Gastrocnemius medialis (tissue), 4 donors: Measurements from ENCODE around the gene GRIA1. TPM values are rescaled to one million over a fixed set of nuclear protein-coding genes. Genes with fewer than 3 reads are reported as not detected.

ENCODE experiments used
- ATAC-seq, 2 donors: fragments of 150-250 bp; one replicate each; pipeline ENCODE4 v1.9.1; 2016
- DNase-seq, 2 donors: peaks; one replicate each; pipeline ENCODE4 v3.0.0-alpha.2; 2019
- H3K27ac ChIP-seq, 4 donors: fragments of 200-600 bp; sonication (generic); 1 replicate in 1 of 4; 2 replicates in 3 of 4; pipeline ENCODE4 v1.5.1; 2016 to 2018; ENCODE audit warnings: mild to moderate bottlenecking in 2 of 4, moderate library complexity in 1 of 4
- H3K27me3 ChIP-seq, 3 donors: fragments of 200-600 bp; sonication (generic) in 2 of 3; 1 replicate in 1 of 3; 2 replicates in 2 of 3; pipeline versions ENCODE4 v1.5.1 to v1.6.0; 2016 to 2019; ENCODE audit warnings: mild to moderate bottlenecking in 1 of 3, moderate library complexity in 1 of 3
- H3K36me3 ChIP-seq, 2 donors: fragments of 200-600 bp; sonication (generic) in 1 of 2; one replicate each; pipeline ENCODE4 v1.5.1; 2017 to 2018
- H3K4me1 ChIP-seq, 2 donors: fragments of 200-600 bp; sonication (generic) in 1 of 2; one replicate each; pipeline ENCODE4 v1.5.1; 2016 to 2017; ENCODE audit warnings: mild to moderate bottlenecking in 2 of 2
- H3K4me3 ChIP-seq, 4 donors: fragments of 200-600 bp; sonication (generic) in 3 of 4; 1 replicate in 1 of 4; 2 replicates in 3 of 4; pipeline ENCODE4 v1.5.1; 2016 to 2019; ENCODE audit warnings: mild to moderate bottlenecking in 2 of 4
- H3K9me3 ChIP-seq, 3 donors: fragments of 200-600 bp; sonication (generic) in 2 of 3; 1 replicate in 1 of 3; 2 replicates in 2 of 3; pipeline ENCODE4 v1.5.1; 2016 to 2019
- POLR2A ChIP-seq, 2 donors: fragments of 450-650 bp; IDR thresholded peaks; one replicate each; pipeline ENCODE4 v1.6.1; 2017; ENCODE audit warnings: antibody characterized with exemption in 2 of 2, mild to moderate bottlenecking in 2 of 2, moderate library complexity in 2 of 2
- in situ Hi-C, 4 donors: fragments of 200-750 bp; cut with MboI; loops; one replicate each; pipeline versions ENCODE4 v1.15.0 to v1.8.0; 2017; ENCODE audit warnings: low sequenced_read_pairs in 4 of 4
- intact Hi-C: fragments of 100-400 bp; cut with DNase I; formaldehyde crosslinking; loops from one replicate; pipeline ENCODE4 v1.15.1; 2023; ENCODE audit warnings: low total_unique reads
- total RNA-seq, 4 donors: library from RNA; depleted of rRNA; stranded (reverse); fragments of >200 nt; gene quantifications; one replicate each; pipeline versions ENCODE4 v1.1.0 to v1.2.3, GENCODE V29; 2016
- TF ChIP-seq, protein P1 (sequence below), 5 experiments: fragments of 450-650 bp in 3 of 5; fragments of 200-600 bp in 2 of 5; sonication (generic) in 2 of 5; IDR thresholded peaks in 4 of 5; conservative IDR thresholded peaks in 1 of 5; 1 replicate in 4 of 5; 2 replicates in 1 of 5; pipeline ENCODE4 v1.5.1; 2016 to 2019; ENCODE audit warnings: antibody characterized with exemption in 5 of 5, mild to moderate bottlenecking in 3 of 5, moderate library complexity in 3 of 5

Gene GRIA1
- total RNA-seq, 4 donors from 2014 or later, result 0.18 to 0.46 TPM; not detected in 2

GRCh38 chr5:153824909-153825308 is 334.4 kb downstream of the GRIA1 start:
- DNase-seq, result no peak
- Histone ChIP-seq H3K4me1 (no peaks in the 10 kb centered on the region), H3K4me3 (no peak overlapping the region), H3K27ac (no peak overlapping the region), H3K27me3 (no peaks in the 10 kb centered on the region), H3K36me3 (no peaks in the 10 kb centered on the region), H3K9me3 (no peaks in the 10 kb centered on the region)
- TF ChIP-seq POLR2A (IDR thresholded peaks at IDR 0.05), result no peak
- TF ChIP-seq, protein P1, sequence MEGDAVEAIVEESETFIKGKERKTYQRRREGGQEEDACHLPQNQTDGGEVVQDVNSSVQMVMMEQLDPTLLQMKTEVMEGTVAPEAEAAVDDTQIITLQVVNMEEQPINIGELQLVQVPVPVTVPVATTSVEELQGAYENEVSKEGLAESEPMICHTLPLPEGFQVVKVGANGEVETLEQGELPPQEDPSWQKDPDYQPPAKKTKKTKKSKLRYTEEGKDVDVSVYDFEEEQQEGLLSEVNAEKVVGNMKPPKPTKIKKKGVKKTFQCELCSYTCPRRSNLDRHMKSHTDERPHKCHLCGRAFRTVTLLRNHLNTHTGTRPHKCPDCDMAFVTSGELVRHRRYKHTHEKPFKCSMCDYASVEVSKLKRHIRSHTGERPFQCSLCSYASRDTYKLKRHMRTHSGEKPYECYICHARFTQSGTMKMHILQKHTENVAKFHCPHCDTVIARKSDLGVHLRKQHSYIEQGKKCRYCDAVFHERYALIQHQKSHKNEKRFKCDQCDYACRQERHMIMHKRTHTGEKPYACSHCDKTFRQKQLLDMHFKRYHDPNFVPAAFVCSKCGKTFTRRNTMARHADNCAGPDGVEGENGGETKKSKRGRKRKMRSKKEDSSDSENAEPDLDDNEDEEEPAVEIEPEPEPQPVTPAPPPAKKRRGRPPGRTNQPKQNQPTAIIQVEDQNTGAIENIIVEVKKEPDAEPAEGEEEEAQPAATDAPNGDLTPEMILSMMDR (IDR thresholded peaks at IDR 0.05 in 4 of 5, conservative IDR thresholded peaks at IDR 0.05 in 1 of 5), result no peak
- no peak for ATAC-seq
- intact Hi-C loops, result no loop called here
- in situ Hi-C loops, result no loop called here

DNA sequence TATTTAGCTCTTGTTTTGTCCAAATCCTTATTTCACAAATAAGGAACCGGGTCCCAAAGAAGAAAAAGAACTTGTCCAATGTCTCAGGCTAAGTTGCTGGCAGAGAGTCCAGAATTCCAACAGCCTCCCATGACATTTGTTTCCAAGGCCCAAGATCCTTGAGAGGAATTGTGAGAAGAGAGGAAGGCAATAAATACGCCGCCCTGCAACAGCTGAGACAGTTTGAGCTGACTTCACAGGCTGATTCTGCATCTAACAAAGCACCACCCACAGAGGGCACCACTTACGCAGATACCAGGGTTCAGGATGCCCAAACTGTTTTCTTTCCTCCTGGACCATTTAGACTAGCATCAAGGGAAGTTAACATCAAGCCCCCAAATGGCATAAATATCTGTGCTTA is 336.9 kb downstream of the GRIA1 start:
- Histone ChIP-seq H3K4me3 (no peak overlapping the region), H3K27ac (no peak overlapping the region), H3K4me1 (no peaks in the 10 kb centered on the region), H3K9me3 (no peaks in the 10 kb centered on the region), H3K36me3 (no peaks in the 10 kb centered on the region), H3K27me3 (no peaks in the 10 kb centered on the region)
- TF ChIP-seq POLR2A (IDR thresholded peaks at IDR 0.05), result no peak
- TF ChIP-seq, protein P1 (IDR thresholded peaks at IDR 0.05 in 4 of 5, conservative IDR thresholded peaks at IDR 0.05 in 1 of 5), result no peak
- in situ Hi-C loops (no loop called here), intact Hi-C loops (no loop called here)
- DNase-seq (peak in 1 of 2 donors; percentile 23), ATAC-seq (peak in 1 of 2 donors; percentile 36)

DNA sequence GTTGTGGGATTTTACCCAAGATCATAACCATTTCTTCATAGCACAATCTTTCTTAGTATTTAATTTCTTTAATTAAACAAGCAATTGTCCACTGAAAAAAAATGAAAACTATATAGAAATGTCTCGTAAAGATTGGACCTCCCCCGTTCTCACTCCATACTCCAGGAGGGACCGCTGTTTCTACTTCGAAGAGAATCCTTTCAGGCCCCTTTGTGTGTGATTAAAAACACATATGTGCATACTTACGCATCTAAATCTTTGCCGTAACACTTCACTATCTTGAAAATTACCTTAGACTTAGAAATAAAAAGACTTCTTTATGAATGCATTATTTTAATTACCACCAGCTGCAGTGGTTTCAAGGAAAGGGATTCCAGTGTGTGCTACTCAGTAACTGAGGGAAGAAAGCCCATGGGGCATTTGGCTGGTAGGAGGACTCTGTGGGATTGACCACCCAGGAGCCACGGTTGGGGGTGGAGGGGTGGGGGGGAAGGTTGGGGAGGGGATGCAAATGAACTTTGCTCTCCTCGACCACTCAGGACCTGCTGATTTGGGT is 339.1 kb downstream of the GRIA1 start:
- in situ Hi-C loops (no loop called here), intact Hi-C loops (no loop called here)
- H3K27ac ChIP-seq, result no peak overlapping the region
- H3K4me3 ChIP-seq, result no peak overlapping the region
- no peaks in the 10 kb centered on the region for H3K36me3 ChIP-seq
- no peak for DNase-seq
- TF ChIP-seq, protein P1 (IDR thresholded peaks at IDR 0.05 in 4 of 5, conservative IDR thresholded peaks at IDR 0.05 in 1 of 5), result no peak
- no peak for TF ChIP-seq POLR2A (IDR thresholded peaks at IDR 0.05)
- H3K9me3 ChIP-seq, result no peaks in the 10 kb centered on the region
- no peak for ATAC-seq
- H3K27me3 ChIP-seq, result no peaks in the 10 kb centered on the region
- H3K4me1 ChIP-seq, result no peaks in the 10 kb centered on the region

- Histone ChIP-seq H3K9me3 (no peaks in the 10 kb centered on the region), H3K4me1 (no peaks in the 10 kb centered on the region), H3K27ac (no peak overlapping the region), H3K27me3 (no peaks in the 10 kb centered on the region), H3K36me3 (no peaks in the 10 kb centered on the region), H3K4me3 (no peak overlapping the region)
- TF ChIP-seq POLR2A (IDR thresholded peaks at IDR 0.05), result no peak
- TF ChIP-seq, protein P1 (IDR thresholded peaks at IDR 0.05 in 4 of 5, conservative IDR thresholded peaks at IDR 0.05 in 1 of 5), result no peak
- DNase-seq (no peak), ATAC-seq (no peak)
- intact Hi-C loops (no loop called here), in situ Hi-C loops (no loop called here)
Observed at GRCh38 chr5:153831973-153832372, 341.5 kb downstream of the GRIA1 start.
